ENCODE results near the gene ACSF3.

GRCh38 chr16:89167425-89167941, 73.8 kb downstream of the ACSF3 start:
- TF ChIP-seq CTCF (IDR thresholded peaks at IDR 0.05) (peak; percentile 76 to 87 (median 81)), POLR2A (IDR thresholded peaks at IDR 0.05) (no peak)

Data from testis (tissue), 2 donors.